HepG2 (cell line): ENCODE data around the gene ACTRT2. TPM values are rescaled to one million over a fixed set of nuclear protein-coding genes. Genes with fewer than 3 reads are reported as not detected.

Experiments used
- ATAC-seq: fragments of 200-7000 bp; cut with Tn5 transposase; 3 replicates; pipeline ENCODE4 v1.9.1; 2020; ENCODE audit warnings: mild to moderate bottlenecking, moderate library complexity
- BruUV-seq: library from RNA; stranded (reverse); fragments of 400-500 nt; replicated peaks from 2 replicates; lab custom pipeline; 2021; lab: Mats Ljungman, UMichigan
- CTCF ChIA-PET: fragments of 300-600 bp; formaldehyde crosslinking; extraction: SDS; loops from one replicate; lab custom pipeline; 2021; ENCODE audit warnings: low total read pairs, inconsistent platforms, low intra/inter-chr PET ratio; lab: Yijun Ruan, JAX
- POLR2A ChIA-PET: fragments of 350-600 bp; sonication (Branson Sonifier 250); formaldehyde crosslinking; loops from one replicate; lab custom pipeline; 2020; ENCODE audit warnings: antibody characterized with exemption, inconsistent platforms; lab: Yijun Ruan, JAX
- DNase-seq: peaks from one replicate; pipeline ENCODE4 v3.0.0-alpha.2; 2015; ENCODE audit warnings: low spot score
- FAIRE-seq: peaks from 3 replicates; lab custom pipeline; 2011; peaks lifted over from hg19 to GRCh38; lab: Jason Lieb, UNC
- H2AFZ ChIP-seq: one replicate; pipeline ENCODE4 v1.6.1; 2011; ENCODE audit warnings: low read length, inconsistent platforms
- H3K27ac ChIP-seq: fragments of 300-600 bp; 3 replicates; pipeline ENCODE4 v1.8.0; 2011; ENCODE audit warnings: mixed run types, mild to moderate bottlenecking, mixed read lengths, low read length, inconsistent platforms; ENCODE audit not compliant: insufficient read depth; ENCODE audit errors: extremely low read length
- H3K27me3 ChIP-seq, 2 experiments: fragments of 200-600 bp in 1 of 2; 2 replicates in 1 of 2; 3 replicates in 1 of 2; pipeline versions ENCODE4 v1.6.0 to v1.8.0; 2011; ENCODE audit warnings: low read length in 2 of 2, mild to moderate bottlenecking in 2 of 2, moderate library complexity in 2 of 2, inconsistent platforms in 1 of 2; ENCODE audit not compliant: insufficient read depth in 2 of 2, control insufficient read depth in 1 of 2
- H3K36me3 ChIP-seq, 2 experiments: fragments of 200-600 bp in 1 of 2; replicated peaks in 1 of 2; 2 replicates in 1 of 2; 3 replicates in 1 of 2; pipeline versions ENCODE4 v1.5.1 to v1.8.0; 2011; ENCODE audit warnings: low read length in 2 of 2, inconsistent platforms in 1 of 2; ENCODE audit not compliant: insufficient read depth in 2 of 2, control insufficient read depth in 1 of 2
- H3K4me1 ChIP-seq: 2 replicates; pipeline ENCODE4 v1.5.1; 2012; ENCODE audit warnings: low read length, inconsistent platforms; ENCODE audit not compliant: insufficient read depth
- H3K4me2 ChIP-seq: 2 replicates; pipeline ENCODE4 v1.6.0; 2011; ENCODE audit warnings: low read depth, low read length, inconsistent platforms
- H3K4me3 ChIP-seq, 3 experiments: fragments of 200-600 bp in 1 of 3; sonication (generic), shearing (Covaris generic) in 1 of 3; replicated peaks in 1 of 3; 2 replicates each; pipeline ENCODE4 v1.5.1; 2011 to 2016; ENCODE audit warnings: low read length in 3 of 3, inconsistent platforms in 2 of 3, low read depth in 2 of 3, mild to moderate bottlenecking in 2 of 3, control low read depth in 1 of 3, mixed read lengths in 1 of 3; ENCODE audit not compliant: insufficient read depth in 1 of 3
- H3K79me2 ChIP-seq: one replicate; pipeline ENCODE4 v1.6.1; 2011; ENCODE audit warnings: low read length, inconsistent platforms; ENCODE audit not compliant: insufficient read depth
- H3K9ac ChIP-seq: 2 replicates; pipeline ENCODE4 v1.6.0; 2011; ENCODE audit warnings: mild to moderate bottlenecking, low read depth, low read length, inconsistent platforms; ENCODE audit not compliant: insufficient read depth
- H3K9me3 ChIP-seq: 2 replicates; pipeline ENCODE4 v1.5.1; 2012; ENCODE audit warnings: mild to moderate bottlenecking, low read length
- H4K20me1 ChIP-seq: 2 replicates; pipeline ENCODE4 v1.6.0; 2011; ENCODE audit warnings: inconsistent platforms, mild to moderate bottlenecking, low read length, moderate library complexity; ENCODE audit not compliant: insufficient read depth
- CC2D1A ChIP-seq: sonication (generic); formaldehyde crosslinking; IDR thresholded peaks from 2 replicates; pipeline ENCODE4 v1.8.1; 2023; ENCODE audit warnings: mild to moderate bottlenecking, missing genetic modification reagents
- DR1 ChIP-seq: sonication (generic); formaldehyde crosslinking; IDR thresholded peaks from 2 replicates; pipeline ENCODE4 v1.8.0; 2021; ENCODE audit warnings: mild to moderate bottlenecking, missing genetic modification reagents, inconsistent platforms
- ZNF264 ChIP-seq: sonication (generic); formaldehyde crosslinking; IDR thresholded peaks from 2 replicates; pipeline ENCODE4 v1.4.0; 2020; ENCODE audit warnings: missing genetic modification reagents
- ZNF44 ChIP-seq: sonication (generic); formaldehyde crosslinking; IDR thresholded peaks from 2 replicates; pipeline ENCODE4 v1.5.1; 2020; ENCODE audit warnings: mild to moderate bottlenecking, missing genetic modification reagents
- WGBS: methylation state at CpG from one replicate; pipeline ENCODE4 v1.1.6; 2017; ENCODE audit warnings: low lambda C conversion rate; 5-methylcytosine and 5-hydroxymethylcytosine counted together
- in situ Hi-C: cut with HindIII; loops from 2 replicates; pipeline ENCODE4 v1.10.0; 2017; ENCODE audit warnings: low pct_unique_long_range_greater_than_20kb; ENCODE audit not compliant: extremely low pct_ligation_motif_present
- intact Hi-C: fragments of 100-400 bp; cut with micrococcal nuclease; formaldehyde crosslinking; loops from one replicate; pipeline ENCODE4 v1.10.0; 2022; ENCODE audit not compliant: unreplicated experiment
- polyA plus RNA-seq, 8 experiments: library from polyadenylated mRNA; depleted of rRNA in 3 of 8; stranded (reverse) in 7 of 8; unstranded in 1 of 8; fragments of >200 nt; fragmentation: Illumina TruSeq in 4 of 8; extraction: Trizol in 4 of 8; gene quantifications; 2 replicates each; pipeline versions ENCODE4 v1.2.1 to v1.2.3, GENCODE V29; 2011 to 2016; ENCODE audit warnings: low read depth in 4 of 8, missing spikeins in 1 of 8, mixed read lengths in 1 of 8; ENCODE audit not compliant: insufficient read depth in 1 of 8
- total RNA-seq, 5 experiments: library from RNA; depleted of rRNA; stranded (reverse); fragments of >200 nt; fragmentation: Illumina TruSeq; extraction: Trizol; gene quantifications; 2 replicates each; pipeline ENCODE4 v1.2.3, GENCODE V29; 2016; ENCODE audit warnings: low read depth in 1 of 5
- TF ChIP-seq, protein P1 (sequence below): sonication (generic); formaldehyde crosslinking; IDR thresholded peaks from 2 replicates; pipeline ENCODE4 v1.5.0; 2020; ENCODE audit warnings: mild to moderate bottlenecking, missing genetic modification reagents, moderate library complexity
- TF ChIP-seq, protein P2 (sequence below): IDR thresholded peaks from 2 replicates; pipeline ENCODE4 v1.4.0; 2020; ENCODE audit warnings: mild to moderate bottlenecking, missing genetic modification reagents
- TF ChIP-seq, protein P3 (sequence below): sonication (generic); formaldehyde crosslinking; IDR thresholded peaks from 2 replicates; pipeline ENCODE4 v1.5.1; 2020; ENCODE audit warnings: mild to moderate bottlenecking, missing genetic modification reagents, borderline replicate concordance
- TF ChIP-seq, protein P4 (sequence below): sonication (generic); formaldehyde crosslinking; IDR thresholded peaks from 2 replicates; pipeline ENCODE4 v1.5.0; 2020; ENCODE audit warnings: mild to moderate bottlenecking, missing genetic modification reagents

The ACTRT2 gene
- total and polyA plus RNA-seq, 2 of the 13 experiments (the other 11 are each of a cell fraction or from before 2014, with no cell fraction given) = not detected

DNA sequence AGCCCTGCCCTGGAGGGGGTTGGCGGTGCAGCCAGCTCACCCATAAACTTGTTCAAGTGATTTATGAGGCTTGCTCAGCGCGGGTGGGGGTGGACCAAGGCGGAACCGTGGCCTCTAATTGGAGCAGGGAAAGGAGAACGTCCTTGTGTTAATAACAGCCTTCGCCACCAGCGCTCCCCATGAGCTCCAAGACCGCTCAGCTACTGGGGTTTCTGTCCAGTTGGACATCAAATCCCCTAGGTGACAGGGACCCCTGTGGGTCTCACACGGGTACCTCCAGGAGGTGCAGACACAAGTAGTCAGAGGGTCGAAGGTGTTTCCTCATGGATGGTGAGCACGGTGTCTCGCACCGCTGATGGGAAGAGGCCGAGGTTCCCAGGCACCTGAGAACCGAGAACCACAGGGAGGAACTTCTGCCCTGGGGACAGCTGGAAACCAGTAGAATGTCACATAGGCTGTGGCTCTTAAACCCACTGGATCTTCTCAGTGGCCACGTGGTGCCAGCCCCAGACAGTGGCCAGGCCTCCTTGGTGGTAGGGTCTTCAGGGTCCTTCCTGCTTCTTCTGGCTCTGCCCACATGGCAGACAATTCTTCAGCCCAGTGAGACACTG is 3.7 kb upstream of the ACTRT2 start (continued):
- TF ChIP-seq ZNF44 (no peak), CC2D1A (CRISPR knock-in tag) (no peak), DR1 (CRISPR knock-in tag) (no peak)

DNA sequence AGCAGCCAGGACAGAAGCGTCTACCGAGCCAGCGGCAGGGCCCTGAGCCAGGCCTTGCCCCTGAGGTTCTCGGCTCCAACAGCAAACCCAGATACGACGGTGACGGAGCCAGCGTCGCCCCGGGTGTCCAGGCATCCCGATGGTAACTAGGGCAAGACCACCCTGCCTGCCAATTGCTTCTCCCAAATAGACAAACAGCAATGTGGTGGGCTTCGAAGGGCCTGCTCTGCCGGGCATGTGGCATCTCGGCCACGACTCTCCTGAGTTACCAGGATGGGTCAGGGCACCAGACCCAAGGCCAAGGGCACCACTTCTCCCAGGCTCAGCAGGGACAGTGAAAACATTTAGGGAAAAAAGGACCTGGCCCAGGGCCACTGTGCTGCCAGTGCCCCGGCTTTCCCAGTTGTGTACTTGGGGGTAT is 3.2 kb upstream of the ACTRT2 start:
- intact Hi-C loops = no loop called here
- no peak for TF ChIP-seq ZNF264
- TF ChIP-seq, protein P1, sequence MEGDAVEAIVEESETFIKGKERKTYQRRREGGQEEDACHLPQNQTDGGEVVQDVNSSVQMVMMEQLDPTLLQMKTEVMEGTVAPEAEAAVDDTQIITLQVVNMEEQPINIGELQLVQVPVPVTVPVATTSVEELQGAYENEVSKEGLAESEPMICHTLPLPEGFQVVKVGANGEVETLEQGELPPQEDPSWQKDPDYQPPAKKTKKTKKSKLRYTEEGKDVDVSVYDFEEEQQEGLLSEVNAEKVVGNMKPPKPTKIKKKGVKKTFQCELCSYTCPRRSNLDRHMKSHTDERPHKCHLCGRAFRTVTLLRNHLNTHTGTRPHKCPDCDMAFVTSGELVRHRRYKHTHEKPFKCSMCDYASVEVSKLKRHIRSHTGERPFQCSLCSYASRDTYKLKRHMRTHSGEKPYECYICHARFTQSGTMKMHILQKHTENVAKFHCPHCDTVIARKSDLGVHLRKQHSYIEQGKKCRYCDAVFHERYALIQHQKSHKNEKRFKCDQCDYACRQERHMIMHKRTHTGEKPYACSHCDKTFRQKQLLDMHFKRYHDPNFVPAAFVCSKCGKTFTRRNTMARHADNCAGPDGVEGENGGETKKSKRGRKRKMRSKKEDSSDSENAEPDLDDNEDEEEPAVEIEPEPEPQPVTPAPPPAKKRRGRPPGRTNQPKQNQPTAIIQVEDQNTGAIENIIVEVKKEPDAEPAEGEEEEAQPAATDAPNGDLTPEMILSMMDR (CRISPR knock-in tag) = no peak
- TF ChIP-seq, protein P2, sequence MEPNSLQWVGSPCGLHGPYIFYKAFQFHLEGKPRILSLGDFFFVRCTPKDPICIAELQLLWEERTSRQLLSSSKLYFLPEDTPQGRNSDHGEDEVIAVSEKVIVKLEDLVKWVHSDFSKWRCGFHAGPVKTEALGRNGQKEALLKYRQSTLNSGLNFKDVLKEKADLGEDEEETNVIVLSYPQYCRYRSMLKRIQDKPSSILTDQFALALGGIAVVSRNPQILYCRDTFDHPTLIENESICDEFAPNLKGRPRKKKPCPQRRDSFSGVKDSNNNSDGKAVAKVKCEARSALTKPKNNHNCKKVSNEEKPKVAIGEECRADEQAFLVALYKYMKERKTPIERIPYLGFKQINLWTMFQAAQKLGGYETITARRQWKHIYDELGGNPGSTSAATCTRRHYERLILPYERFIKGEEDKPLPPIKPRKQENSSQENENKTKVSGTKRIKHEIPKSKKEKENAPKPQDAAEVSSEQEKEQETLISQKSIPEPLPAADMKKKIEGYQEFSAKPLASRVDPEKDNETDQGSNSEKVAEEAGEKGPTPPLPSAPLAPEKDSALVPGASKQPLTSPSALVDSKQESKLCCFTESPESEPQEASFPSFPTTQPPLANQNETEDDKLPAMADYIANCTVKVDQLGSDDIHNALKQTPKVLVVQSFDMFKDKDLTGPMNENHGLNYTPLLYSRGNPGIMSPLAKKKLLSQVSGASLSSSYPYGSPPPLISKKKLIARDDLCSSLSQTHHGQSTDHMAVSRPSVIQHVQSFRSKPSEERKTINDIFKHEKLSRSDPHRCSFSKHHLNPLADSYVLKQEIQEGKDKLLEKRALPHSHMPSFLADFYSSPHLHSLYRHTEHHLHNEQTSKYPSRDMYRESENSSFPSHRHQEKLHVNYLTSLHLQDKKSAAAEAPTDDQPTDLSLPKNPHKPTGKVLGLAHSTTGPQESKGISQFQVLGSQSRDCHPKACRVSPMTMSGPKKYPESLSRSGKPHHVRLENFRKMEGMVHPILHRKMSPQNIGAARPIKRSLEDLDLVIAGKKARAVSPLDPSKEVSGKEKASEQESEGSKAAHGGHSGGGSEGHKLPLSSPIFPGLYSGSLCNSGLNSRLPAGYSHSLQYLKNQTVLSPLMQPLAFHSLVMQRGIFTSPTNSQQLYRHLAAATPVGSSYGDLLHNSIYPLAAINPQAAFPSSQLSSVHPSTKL (CRISPR knock-in tag) = no peak
- TF ChIP-seq, protein P3, sequence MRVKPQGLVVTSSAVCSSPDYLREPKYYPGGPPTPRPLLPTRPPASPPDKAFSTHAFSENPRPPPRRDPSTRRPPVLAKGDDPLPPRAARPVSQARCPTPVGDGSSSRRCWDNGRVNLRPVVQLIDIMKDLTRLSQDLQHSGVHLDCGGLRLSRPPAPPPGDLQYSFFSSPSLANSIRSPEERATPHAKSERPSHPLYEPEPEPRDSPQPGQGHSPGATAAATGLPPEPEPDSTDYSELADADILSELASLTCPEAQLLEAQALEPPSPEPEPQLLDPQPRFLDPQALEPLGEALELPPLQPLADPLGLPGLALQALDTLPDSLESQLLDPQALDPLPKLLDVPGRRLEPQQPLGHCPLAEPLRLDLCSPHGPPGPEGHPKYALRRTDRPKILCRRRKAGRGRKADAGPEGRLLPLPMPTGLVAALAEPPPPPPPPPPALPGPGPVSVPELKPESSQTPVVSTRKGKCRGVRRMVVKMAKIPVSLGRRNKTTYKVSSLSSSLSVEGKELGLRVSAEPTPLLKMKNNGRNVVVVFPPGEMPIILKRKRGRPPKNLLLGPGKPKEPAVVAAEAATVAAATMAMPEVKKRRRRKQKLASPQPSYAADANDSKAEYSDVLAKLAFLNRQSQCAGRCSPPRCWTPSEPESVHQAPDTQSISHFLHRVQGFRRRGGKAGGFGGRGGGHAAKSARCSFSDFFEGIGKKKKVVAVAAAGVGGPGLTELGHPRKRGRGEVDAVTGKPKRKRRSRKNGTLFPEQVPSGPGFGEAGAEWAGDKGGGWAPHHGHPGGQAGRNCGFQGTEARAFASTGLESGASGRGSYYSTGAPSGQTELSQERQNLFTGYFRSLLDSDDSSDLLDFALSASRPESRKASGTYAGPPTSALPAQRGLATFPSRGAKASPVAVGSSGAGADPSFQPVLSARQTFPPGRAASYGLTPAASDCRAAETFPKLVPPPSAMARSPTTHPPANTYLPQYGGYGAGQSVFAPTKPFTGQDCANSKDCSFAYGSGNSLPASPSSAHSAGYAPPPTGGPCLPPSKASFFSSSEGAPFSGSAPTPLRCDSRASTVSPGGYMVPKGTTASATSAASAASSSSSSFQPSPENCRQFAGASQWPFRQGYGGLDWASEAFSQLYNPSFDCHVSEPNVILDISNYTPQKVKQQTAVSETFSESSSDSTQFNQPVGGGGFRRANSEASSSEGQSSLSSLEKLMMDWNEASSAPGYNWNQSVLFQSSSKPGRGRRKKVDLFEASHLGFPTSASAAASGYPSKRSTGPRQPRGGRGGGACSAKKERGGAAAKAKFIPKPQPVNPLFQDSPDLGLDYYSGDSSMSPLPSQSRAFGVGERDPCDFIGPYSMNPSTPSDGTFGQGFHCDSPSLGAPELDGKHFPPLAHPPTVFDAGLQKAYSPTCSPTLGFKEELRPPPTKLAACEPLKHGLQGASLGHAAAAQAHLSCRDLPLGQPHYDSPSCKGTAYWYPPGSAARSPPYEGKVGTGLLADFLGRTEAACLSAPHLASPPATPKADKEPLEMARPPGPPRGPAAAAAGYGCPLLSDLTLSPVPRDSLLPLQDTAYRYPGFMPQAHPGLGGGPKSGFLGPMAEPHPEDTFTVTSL = no peak
- TF ChIP-seq, protein P4, sequence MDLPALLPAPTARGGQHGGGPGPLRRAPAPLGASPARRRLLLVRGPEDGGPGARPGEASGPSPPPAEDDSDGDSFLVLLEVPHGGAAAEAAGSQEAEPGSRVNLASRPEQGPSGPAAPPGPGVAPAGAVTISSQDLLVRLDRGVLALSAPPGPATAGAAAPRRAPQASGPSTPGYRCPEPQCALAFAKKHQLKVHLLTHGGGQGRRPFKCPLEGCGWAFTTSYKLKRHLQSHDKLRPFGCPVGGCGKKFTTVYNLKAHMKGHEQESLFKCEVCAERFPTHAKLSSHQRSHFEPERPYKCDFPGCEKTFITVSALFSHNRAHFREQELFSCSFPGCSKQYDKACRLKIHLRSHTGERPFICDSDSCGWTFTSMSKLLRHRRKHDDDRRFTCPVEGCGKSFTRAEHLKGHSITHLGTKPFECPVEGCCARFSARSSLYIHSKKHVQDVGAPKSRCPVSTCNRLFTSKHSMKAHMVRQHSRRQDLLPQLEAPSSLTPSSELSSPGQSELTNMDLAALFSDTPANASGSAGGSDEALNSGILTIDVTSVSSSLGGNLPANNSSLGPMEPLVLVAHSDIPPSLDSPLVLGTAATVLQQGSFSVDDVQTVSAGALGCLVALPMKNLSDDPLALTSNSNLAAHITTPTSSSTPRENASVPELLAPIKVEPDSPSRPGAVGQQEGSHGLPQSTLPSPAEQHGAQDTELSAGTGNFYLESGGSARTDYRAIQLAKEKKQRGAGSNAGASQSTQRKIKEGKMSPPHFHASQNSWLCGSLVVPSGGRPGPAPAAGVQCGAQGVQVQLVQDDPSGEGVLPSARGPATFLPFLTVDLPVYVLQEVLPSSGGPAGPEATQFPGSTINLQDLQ (CRISPR knock-in tag) = no peak

More for the DNA sequence above, 3.2 kb upstream of the ACTRT2 start:
- Histone ChIP-seq H3K79me2 (no peaks in the 10 kb centered on the region), H3K27me3 (peaks cover 12 to 69% of the 10 kb centered on the region in 2 experiments), H2AFZ (no peak overlapping the region), H3K27ac (no peak overlapping the region), H3K36me3 (no peaks in the 10 kb centered on the region), H3K9ac (no peak overlapping the region), H3K9me3 (no peaks in the 10 kb centered on the region), H4K20me1 (no peaks in the 10 kb centered on the region), H3K4me2 (no peak overlapping the region), H3K4me3 (no peak overlapping the region), H3K4me1 (no peaks in the 10 kb centered on the region)
- BruUV-seq = no TSS peak
- FAIRE-seq (no peak), DNase-seq (no peak), ATAC-seq (no peak)
- in situ Hi-C loops = no loop called here
- 0% methylated on average over 5 of the region's 16 CpGs for WGBS
- POLR2A ChIA-PET = no interaction called here
- CTCF ChIA-PET = no interaction called here
